ENCODE results near the gene CXADR. TPM values are rescaled to one million over a fixed set of nuclear protein-coding genes. Genes with fewer than 3 reads are reported as not detected.
"Not testable (repeated sequence)": the region's sequence is repeated elsewhere in the genome, so short reads cannot be mapped to it uniquely, and the experiment has no call there.

CXADR gene
- total and polyA plus RNA-seq, 9 of the 15 experiments (the other 6 are each of a cell fraction or from before 2014, with no cell fraction given) = 0.01 to 0.41 (median 0.14) TPM

DNA sequence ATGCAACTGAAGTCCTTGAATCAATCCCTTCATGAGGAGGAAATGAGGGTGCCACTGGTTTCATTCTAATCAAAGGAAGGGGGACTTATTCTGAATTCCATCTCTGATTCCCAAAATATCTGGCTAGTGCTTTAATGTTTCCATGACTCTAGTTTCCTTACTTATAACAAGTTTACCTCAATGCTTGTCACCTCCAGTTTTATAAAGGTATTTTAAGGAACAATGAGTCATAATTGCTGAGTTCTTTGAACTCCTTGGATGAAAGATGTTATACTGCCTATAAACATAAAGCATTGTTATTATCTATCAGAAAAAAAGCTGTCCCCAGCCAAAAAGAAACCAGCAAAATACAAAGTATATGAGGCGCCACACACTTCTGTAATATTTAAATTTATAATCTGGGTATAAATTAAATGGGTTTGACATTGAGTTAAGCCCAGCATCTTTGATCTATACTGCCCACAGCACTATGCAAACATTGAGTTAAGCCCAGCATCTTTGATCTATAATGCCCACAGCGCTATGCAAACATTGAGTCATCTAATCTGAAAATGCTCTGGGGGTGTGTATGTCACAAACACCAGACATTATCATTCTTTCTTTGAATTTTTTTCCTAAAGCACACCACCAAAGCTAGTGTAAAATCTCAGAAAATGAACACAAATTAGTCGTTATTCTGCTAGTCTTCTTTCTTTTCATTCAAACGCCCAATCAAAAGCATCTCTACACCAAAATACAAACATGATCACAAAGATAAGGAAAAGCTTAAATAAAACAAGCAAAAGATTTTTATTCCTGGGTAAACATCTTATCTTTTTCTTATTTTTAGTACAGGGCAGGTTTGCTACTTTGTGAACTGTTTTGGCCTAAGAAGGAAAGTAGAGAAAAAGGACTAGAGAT is 11.5 kb upstream of the CXADR start (continued):
- no peak for TF ChIP-seq E4F1 (CRISPR knock-in tag; IDR thresholded peaks at IDR 0.05; ENCODE audit: borderline replicate concordance)

- BruUV-seq (replicated peaks); H3K27ac ChIP-seq (ENCODE audit: extremely low read depth, low read depth, low read length); H3K9me3 ChIP-seq (replicated peaks; ENCODE audit: control insufficient read depth, insufficient read depth, low read depth, low read length); H3K27me3 ChIP-seq (ENCODE audit: control insufficient read depth in 2 of 2, insufficient read depth in 2 of 2, low read length in 2 of 2); H3K4me3 ChIP-seq; H3K4me2 ChIP-seq (ENCODE audit: insufficient read depth, low read length); H3K9ac ChIP-seq (ENCODE audit: insufficient read depth in 1 of 2, low read depth in 2 of 2, low read length in 2 of 2); FAIRE-seq; DNase-seq (ENCODE audit: extremely low read depth in 1 of 4, low spot score in 3 of 4); H3K79me2 ChIP-seq (ENCODE audit: control insufficient read depth, insufficient read depth, low read length); H2AFZ ChIP-seq (ENCODE audit: low read depth, low read length); intact Hi-C loops (cut with micrococcal nuclease); H3K4me1 ChIP-seq (replicated peaks in 1 of 2; ENCODE audit: control insufficient read depth in 2 of 2, insufficient read depth in 2 of 2, low read length in 2 of 2); CTCF ChIA-PET (ENCODE audit: low intra/inter-chr PET ratio); ATAC-seq; H3K36me3 ChIP-seq (ENCODE audit: control insufficient read depth, insufficient read depth, low read length); in situ Hi-C loops (cut with MboI); H3K9me1 ChIP-seq (ENCODE audit: control insufficient read depth, insufficient read depth, low read length); H4K20me1 ChIP-seq (replicated peaks; ENCODE audit: control insufficient read depth, insufficient read depth, low read length): not testable (repeated sequence)
- POLR2A ChIA-PET = interaction anchor here (0.7 kb wide), 1 partner anchor 9 kb away, joined by 5 read pairs; no protein-coding TSS in a partner anchor
- 3% methylated on average over 5 of the region's 5 CpGs for WGBS (ENCODE audit: insufficient coverage, low coverage, missing lambda C conversion rate)
Observed at GRCh38 chr21:17502985-17503384, 9.9 kb upstream of the CXADR start.

Data from K562 (cell line).